G401 (cell line): Measurements from ENCODE around the gene PHF21B. TPM values are rescaled to one million over a fixed set of nuclear protein-coding genes. Genes with fewer than 3 reads are reported as not detected.
"Not testable (repeated sequence)": the region's sequence is repeated elsewhere in the genome, so short reads cannot be mapped to it uniquely, and the experiment has no call there.

Source experiments
- DNase-seq: peaks from one replicate; pipeline ENCODE4 v3.0.0-alpha.2; 2015; ENCODE audit warnings: low spot score
- in situ Hi-C: cut with HindIII; loops from 2 replicates; pipeline ENCODE4 v1.10.0; 2016; ENCODE audit warnings: low sequenced_read_pairs, mixed read lengths
- total RNA-seq: library from RNA; depleted of rRNA; stranded (reverse); fragments of >200 nt; shearing (Covaris generic); gene quantifications from 2 replicates; pipeline ENCODE4 v1.2.3, GENCODE V29; 2014

Gene PHF21B
- total RNA-seq, 1 experiment from 2014 or later = 8.4 TPM

DNA sequence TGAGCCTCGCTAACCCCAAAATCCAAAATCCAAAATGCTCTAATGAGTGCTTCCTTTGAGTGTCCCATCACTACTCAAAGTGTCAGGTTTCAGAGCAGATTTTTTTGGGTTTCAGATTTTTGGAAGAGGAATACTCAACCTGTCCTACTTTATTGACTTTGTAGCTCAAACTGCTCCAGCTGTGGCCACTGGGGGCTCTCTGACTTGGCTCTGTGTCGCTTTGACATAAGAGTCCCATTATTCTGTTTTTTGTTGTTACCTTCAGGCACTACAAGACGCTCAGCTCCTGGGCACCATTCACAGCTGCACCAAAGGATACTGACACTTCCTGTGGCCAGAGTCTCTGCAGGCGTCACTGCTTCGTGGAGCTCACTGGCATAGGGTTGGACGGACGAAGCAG, 41.1 kb downstream of the PHF21B start:
- no peak for DNase-seq
- in situ Hi-C loops = no loop called here

DNA sequence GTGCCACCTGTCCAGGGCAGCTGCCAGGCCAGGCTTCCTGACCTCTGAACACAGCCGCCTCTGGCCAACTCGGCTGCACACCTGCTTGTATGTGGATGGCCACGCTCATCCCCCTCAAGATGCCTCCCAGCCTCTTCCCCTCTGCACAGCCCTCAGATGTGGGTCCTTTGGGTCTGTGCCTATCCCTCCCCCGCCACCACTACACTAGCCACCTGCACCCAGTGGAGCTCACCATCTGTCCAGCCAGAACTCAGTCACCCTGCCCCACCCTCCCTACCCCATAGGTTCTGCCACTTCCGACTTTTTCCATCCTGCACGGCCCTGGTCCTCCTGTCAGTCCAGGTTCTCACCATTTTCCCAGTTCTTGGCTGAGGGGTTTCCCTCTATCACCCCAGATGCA, 44.6 kb downstream of the PHF21B start:
- no peak for DNase-seq
- in situ Hi-C loops = no loop called here

DNA sequence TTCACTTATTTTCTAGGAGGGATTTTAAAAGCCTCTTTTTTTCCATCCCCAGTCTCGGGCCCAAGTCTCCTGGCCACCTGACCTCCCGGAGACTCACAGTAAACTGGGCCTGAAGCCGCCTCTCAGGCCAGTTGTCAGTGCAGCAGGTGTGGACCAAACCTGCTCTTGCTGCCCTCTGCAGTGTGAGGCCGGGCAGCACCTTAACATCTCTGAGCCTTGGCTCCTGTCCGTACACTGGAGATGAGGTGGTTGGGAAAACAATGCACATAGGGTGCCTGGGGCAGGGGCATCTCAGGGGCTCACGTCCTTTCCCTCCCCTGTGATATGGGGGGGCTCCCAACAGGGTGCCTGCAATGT, 45.1 kb downstream of the PHF21B start:
- DNase-seq = no peak

DNA sequence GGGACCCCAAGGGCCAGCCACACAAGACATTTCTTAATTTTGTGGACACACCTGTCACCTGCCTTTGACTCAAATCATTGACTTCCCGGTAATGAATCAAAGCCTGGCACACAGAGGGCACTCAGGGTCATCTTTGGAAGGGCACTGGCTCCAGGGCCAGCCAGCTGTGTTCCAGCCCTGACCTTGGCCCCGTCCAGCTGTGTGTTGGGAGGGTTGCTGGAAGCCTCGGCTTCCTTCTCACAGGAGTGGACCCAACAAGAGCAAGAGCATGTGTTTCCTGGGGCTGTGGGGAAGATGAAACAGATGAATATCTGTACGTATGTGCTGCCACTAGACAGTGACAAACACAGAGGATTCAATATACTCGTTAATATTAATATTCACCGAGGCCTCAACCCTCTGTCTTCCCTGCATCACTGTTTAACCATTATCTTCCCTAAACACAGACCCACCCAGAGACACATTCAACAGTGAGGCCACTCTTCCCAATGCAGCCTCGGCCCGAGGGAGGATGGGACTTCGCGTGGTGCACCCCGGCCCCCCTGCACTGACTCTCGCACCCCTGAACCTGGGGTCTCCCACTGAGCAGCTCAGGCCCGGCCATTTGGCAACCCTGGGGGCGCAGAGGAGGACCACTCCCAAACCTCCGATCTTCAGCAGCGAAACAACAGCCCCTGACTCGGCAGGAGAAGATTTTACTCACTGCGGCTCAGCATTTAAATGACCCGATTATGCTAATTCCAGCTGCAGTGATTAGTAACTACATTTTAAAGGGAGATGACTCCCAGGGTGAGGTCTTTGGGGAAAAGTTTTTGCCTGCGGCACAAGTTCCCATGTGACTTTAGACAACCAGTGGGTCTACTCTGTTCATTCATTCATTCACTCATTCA, 45.7 kb downstream of the PHF21B start:
- DNase-seq = no peak
- in situ Hi-C loops = no loop called here

More for the DNA sequence above, 45.1 kb downstream of the PHF21B start:
- in situ Hi-C loops = no loop called here

DNA sequence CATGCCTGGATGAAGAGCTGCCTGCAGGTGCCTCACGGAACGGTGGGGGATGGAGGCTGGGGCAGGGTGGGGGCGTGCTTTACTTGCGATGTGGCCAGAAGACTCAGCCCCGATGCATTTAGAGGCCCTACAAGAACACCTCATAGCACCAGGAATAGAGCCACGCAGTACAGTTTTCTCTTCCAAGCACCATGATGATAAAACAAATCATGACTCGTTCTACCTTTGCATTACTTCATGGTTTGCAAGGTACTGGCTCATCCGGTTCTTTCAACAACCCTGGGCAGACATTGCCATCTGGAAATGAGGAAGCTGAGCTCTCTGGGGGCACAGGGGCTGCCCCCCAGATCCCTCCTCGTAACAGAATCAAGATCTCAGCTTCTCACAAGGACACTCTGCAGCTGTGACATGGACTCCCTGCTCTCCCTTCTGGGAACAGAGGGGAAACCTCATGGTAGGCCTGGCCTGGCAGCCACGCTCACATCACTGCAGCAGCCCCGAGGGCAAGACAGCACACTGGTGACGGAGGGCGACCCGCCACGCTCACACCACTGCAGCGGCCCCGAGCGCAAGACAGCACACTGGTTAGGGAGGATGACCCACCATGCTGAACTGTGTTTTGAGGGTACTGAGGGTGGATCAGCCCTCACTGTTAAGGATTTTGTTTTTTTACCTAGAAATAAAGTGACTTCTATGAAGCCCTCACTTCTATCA, 46.9 kb downstream of the PHF21B start:
- no peak for DNase-seq

DNA sequence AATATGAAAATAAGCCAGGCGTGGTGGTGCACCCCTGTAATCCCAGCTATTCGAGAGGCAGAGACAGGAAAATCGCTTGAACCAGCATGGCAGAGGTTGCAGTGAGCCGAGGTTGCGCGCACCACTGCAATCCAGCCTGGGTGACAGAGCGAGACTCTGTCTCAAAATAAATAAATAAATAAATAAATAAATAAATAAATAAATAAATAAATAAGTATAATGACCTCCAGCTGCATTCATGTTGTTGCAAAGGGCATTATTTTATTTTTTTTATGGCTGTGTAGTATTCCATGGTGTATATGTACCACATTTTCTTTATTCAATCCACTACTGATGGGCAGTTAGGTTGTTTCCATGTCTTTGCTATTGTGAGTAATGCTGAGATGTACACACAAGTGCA, 48.1 kb downstream of the PHF21B start:
- DNase-seq, in situ Hi-C loops: not testable (repeated sequence)

More for the DNA sequence above, 46.9 kb downstream of the PHF21B start:
- in situ Hi-C loops = no loop called here

DNA sequence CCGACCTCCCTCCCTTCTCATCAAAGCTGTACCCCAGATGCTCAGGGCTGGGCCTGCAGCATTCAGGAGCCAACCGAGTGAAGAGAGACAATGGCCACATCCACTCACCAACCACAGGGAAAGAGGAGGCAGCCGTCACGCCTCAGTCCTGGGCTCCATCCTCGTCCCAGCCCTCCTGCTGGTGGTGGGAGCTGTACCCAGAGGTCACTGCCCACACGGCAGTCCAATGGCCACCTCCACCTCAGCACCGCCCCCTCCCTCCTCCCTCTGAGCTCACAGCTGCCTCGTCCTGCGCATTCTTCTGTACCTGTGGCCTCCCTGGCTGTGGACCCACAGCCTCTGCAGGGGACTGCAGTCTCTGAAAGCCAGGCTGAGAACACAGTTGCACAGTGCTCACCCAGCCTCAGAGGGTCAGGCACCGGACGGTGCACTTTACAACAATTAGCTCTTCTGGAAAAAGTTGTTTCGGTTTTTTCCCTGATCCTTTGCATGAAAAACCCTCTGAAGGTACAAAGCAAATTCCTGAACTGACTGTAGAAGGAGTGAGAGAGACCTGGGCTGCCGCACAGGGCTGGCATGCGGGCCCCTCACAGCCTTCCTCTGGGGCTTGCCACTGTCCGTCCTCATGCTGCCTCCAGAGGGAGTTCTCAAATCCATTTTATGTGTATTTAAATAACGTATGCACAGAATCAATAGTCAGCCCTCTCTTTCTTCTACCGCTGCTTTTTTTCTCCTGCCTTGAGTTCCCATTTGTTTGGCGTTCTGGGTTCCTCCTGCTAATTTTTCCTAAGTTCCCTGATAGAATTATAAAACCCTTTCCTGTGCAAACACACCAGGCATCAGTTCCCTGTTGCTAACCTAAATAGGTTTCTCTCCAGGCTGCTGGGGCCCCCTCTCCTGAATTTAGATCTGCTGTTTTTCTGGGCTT, 52.7 kb downstream of the PHF21B start:
- no peak for DNase-seq
- in situ Hi-C loops = no loop called here

DNA sequence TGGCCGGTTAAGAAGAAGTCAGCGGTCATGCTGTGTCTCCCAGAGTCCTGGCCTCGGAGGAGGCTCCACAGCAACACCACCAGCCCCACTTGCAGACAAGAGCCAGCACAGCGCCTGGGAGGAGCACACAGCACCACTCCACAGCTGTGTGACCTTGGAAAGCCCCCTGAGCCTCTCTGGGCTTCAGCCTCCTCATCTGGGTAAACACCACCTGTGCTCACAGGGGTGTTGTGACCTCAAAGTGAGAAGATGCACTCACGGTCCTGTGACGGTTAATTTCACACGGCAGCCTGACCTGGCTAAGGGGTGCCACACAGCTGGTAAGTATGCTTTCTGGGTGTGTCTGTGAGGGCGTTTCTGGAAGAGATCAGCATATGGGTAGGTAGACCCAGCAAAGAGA, 54.7 kb downstream of the PHF21B start:
- in situ Hi-C loops = no loop called here

DNA sequence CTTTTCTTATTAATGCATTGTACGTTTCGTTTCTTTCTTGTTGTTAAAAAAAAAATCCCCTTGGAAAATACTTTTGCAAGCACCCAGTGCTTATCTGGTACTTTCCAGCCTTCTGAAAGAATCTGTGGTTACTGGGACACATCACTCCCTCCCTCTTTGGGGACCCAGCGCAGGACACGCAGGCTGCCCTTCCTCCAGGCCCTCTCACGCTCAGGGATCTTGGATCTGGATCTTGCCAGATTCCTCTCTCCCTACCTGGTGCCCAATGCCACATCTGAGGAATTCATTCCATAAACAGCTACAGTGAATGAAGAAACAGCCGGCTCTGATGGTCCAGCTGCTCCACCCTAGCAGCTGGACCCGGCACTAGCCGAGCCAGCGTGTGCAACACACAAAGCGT, 55.7 kb downstream of the PHF21B start:
- in situ Hi-C loops = no loop called here
- DNase-seq = no peak

More for the DNA sequence above, 54.7 kb downstream of the PHF21B start:
- DNase-seq = no peak

DNA sequence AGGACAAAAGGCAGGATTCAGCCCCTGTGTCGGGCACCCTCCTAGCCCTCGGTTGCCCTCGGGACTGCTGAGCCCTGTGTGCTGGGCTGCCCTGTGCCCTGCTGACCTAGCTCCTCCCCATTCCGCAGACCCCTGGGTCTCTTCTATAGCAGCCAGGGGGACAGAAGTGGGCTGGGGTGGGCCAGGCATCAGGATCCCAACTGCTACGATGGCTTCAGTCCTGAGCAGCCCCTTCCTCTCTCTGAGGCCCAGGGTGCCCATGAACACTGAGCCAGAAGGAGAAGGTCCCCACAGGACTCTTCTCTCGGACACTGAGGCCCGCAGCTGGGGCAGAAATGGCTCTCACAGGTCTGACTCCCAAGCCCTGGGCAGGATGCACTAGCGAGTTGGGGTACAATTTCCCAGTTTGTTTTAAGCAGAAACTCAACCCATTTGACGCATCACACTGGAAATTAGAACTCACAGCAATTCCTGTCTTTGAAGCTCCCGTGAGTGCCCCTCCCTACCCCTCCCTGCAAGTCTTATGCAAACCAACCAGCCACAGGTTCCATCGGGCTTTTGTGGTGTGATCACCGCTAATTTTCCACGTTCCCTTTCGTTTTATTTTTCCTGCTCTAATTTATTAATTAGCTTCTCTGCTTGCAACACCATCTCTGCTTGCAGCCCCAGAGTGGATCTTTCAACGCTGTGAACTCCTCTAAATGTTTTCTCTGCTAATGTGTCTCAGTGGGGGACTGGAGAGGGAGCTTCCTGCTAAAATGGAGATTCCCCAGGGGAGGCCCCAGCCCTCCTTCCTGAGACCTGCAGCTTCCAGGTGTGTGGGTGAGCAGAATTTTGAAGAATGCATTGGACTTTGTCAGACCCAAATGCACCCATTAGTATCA, 56.7 kb downstream of the PHF21B start:
- in situ Hi-C loops = no loop called here
- no peak for DNase-seq

DNA sequence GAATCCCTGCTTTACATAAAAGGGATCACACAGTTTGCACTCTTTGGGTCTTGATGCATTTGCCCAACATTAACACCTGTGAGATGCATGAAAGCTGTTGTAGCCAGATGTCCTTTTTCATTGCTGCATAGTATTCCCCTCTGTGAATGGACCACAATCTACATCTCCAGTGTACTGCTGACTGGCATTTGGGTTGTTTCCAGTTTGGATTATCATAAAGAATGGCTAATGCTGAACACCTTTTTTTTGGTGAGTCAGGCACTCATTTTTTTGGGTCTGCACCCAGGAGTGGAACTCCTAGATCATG, 58.3 kb downstream of the PHF21B start:
- no peak for DNase-seq

DNA sequence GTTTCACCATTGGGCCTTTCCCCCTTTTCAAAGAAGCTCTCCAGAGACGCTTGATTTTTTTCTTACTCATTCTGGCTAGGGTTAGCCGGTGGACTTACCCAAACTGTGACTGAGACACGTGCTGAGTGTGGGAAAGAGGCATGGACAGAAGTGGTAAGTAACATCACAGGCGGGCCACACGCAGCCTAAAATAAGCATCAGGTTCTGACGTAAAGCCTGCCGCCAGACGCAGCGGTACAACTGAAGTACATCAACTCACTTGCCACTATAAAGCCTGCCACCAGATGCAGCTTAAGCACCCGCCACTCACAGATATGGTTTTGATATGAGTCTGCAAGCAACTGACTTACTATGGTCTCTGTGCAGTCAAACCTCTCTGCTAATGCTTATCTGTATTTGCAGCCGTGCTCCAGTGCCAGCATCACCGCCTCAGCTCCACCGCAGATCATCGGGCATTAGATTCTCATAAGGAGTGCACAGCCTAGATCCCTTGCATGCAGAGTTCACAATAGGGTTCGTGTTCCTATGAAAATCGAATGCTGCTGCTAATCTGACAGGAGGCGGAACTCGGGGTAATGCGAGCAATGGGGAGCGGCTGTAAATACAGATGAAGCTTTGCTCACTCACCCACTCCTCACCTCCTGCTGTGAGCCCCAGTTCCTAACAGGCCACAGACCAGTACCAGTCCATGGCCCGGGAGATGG, 58.8 kb downstream of the PHF21B start:
- no peak for DNase-seq
- in situ Hi-C loops = no loop called here

More for the DNA sequence above, 58.3 kb downstream of the PHF21B start:
- in situ Hi-C loops = no loop called here

DNA sequence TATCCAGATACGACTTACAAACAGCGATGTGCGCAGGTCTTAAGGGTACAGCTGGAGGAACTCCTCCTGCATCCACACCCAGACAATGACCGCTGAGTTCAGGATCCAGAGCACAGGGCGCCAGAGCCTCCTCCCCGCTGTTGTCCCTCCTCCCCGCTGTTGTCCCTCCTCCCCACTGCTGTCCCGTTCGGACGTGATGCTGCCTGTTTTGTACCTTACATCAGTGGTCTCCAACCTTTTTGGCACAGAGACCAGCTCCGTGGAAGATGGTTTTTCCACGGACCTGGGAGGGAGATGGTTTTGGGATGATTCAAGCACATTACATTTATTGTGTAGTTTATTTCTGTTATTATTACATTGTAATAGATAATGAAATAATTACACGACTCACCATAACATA, 62.0 kb downstream of the PHF21B start:
- in situ Hi-C loops = no loop called here
- DNase-seq = no peak

DNA sequence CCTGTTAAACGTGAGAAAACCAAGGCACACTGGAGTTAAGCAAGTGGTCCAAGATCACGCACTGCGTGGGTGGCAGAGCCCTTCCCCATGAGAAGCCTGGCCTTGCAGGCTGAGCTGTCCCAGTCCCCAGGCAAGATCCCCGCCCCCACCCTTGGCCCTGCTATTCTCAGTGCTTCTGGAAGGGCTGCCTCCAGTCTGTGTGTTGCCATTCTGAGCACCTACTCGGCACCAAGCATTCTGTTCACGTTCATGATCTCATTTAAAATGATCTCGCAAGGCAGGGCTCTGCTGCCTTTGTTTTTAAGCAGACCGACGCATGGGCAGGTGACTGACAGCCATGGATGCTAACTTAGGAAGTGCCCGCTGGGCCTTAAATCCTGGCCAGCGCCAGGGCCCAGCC, 62.8 kb downstream of the PHF21B start:
- in situ Hi-C loops = no loop called here
- peak; percentile 27 for DNase-seq

DNA sequence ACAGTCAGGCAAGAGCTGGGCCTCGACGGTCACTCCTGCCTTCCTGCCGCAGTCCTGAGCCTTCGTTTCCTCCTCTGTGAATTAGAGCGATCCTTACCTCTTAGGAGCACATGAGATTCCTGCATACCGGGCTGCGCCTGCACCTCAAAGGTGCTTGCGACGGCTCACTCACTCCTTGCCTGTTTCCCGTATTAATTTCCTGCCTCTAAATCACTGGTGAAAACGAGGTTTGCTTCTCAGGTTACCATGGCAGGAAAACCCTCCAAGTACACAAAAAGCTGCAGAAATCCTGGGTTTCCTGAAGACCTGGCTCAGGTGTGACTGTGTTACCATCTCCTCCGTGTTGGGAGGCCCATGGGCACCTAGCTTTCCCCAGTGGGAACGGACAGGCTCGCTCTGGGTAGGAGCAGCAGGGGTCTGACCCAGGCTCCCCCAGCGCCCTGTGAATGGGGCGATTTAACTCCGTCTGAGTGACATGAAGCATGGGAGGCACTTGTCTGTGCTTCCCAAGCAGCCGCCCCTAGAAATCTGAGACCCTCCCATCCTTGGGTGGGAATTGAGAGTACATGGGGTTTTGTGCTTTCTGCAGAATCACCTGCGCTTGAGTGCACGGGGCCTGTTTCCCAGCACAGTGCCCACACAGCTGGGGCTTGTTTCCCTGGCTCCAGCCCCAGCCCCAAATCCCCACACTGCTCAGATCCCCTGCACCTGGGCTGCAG, 64.8 kb downstream of the PHF21B start:
- DNase-seq = no peak
- in situ Hi-C loops = no loop called here

DNA sequence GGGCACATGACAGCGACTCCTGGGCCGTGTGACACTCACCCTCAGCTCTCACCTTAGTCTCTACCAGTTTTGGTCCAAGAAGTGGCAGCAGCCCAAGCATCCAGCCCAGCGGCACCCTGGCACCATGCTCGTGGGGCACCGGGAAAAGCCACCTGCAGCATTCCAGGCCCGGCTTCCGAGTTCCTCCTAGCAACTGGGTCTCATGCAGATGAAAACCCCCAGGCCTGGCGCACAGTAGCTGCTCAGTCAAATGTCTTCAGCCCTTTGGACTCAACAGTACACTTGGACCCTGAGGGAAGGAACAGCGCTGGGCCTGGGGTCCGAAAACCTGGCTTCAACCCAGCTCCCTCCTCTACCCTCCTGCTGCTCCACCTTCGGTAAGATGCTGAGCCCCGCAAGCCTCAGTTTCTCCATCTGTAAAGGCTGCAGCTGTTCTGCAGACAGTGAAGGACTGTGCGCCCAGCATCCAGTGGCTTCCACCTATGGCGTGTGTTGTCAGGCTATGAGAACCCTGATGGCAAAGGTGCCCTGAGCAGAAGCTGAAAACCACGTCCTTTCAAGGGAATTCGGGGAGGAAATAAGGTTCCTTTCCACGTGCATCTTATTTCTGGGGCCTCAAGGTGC, 66.0 kb downstream of the PHF21B start:
- in situ Hi-C loops = no loop called here
- DNase-seq = no peak

DNA sequence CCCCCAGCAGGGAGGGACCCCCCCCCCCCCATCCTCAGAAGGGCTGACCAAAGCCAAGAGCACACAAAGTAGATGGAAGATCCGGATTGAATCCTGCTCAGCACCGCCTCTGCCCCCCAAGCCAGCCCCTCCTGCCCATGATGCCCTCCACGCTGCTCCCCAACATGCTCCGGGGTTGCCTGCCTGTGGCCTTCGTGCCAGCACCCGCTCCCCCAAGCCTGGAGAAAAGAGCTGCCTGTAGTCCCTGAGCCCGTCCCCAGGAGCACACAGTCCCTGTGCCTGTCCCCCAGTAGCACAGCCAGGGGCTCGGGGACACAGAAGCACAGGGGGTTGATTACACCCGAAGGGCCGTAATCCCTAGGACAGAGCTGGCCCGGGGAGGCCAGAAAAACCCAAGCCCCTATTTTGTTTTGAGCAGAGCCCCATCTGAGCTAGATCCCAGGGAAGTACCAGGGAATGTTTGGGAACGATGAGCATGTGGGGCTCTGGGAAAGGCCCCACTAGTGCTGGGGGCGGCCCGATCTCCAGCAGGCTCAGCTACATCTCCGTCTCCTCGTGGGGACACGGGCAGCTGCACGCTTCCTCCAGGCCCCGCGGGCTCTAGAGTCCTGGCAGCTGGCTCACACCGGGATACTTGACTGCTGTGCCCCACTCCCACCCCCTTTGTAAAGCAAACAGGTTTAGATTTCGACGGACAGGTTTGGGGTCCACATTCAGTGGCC, 66.7 kb downstream of the PHF21B start:
- in situ Hi-C loops = no loop called here
- no peak for DNase-seq
